NCI-H524 treated with DMSO at 0.1 percent for 48 hours (cell line): ENCODE results near the gene CA7.
"Not testable (repeated sequence)": the region's sequence is repeated elsewhere in the genome, so short reads cannot be mapped to it uniquely, and the experiment has no call there.

Experiments
- DNase-seq: peaks from one replicate; lab custom pipeline; 2025; lab: John Stamatoyannopoulos, UW

Gene CA7

DNA sequence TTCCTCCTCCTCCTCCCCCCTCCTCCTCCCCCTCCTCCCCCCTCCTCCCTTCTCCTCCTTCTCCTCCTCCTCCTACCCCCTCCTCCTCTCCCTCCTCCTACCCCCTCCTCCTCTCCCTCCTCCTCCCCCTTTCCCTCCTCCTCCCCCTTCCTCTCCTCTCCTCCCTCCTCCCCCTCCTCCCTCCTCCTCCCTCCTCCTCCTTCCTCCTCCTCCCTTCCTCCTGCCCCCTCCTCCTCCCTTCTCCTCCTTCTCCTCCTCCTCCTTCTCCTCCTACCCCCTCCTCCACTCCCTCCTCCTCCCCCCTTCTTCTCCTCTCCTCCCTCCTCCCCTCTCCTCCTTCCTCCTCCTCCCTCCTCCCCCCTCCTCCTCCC lies 29.5 kb downstream of the CA7 start:
- no peak for DNase-seq

DNA sequence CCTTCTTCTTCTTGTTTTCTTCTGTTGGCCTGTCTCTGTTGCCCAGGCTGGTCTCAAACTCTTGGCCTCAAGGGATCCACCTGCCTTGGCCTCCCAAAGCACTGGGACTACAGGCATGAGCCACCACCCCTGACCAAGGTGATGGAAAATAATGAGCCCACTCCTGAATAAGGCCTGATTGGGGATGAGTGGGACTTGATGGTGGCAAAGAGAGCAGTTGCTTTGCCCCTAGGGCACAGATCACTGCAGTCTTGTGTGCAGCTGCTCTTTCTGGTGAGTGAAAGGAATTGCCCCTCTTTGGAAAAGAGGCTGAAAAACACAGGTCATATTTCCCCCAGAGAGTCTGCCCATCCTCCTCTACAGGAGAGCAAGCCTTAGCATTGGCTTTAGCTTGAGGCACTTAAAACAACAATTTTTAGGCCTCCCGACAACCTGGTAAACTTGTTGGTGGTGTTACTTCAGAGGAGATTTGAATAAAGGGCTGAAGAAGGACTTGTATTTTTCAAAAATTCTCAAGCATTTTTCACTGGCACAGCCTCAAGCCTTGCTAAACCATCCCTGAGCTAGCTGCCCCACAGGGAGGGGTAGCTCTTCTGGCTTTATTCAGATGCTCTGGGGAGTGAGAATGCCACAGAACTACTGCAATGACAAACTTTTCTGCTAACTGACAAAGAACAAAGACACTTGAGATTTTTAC lies 30.0 kb downstream of the CA7 start:
- no peak for DNase-seq

- DNase-seq, result no peak
Observed at GRCh38 chr16:66878067-66878466, 33.9 kb downstream of the CA7 start.

DNA sequence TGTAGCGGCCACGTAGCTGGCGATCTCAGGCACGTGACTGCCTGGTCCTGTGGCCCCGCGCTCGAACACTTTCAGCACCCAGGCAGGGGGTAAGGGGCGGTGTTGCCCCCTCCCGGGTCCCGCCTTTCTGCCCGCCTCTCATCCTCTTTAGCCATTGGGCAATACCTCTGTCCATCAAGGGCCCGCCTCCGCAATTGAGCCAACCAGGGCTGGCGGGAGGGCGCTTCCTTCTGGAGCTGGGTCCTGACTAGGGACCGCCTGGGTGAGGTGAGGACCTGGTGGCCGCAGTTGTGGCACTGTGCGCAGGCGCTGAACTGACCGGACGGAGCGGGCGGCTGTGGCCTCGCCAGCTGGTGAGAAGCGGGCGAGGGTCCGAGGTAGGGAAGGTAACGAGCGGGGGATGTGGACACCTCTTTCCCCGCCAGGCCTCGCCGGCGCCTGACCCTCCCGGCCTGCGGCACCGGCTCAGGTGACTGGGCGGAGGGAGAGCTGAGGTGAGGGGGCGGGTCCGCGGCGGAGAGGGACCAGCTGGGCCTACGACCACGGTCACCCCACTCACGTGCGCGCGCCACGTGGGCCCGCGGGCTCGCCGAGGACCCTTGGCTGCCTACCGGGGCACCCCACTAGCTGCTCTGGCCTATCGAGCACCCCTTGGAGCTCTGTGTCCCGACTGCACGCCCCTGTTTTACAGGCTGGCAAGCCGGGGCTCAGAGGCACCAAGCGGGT lies 36.2 kb downstream of the CA7 start, which contains the start of gene PDP2:
Gene PDP2, plus strand, starts transcription at position 228 of the 726 bp plus-strand sequence. CDS start 3,770 bp downstream, outside the sequence.
- DNase-seq, result peak; percentile 88

DNA sequence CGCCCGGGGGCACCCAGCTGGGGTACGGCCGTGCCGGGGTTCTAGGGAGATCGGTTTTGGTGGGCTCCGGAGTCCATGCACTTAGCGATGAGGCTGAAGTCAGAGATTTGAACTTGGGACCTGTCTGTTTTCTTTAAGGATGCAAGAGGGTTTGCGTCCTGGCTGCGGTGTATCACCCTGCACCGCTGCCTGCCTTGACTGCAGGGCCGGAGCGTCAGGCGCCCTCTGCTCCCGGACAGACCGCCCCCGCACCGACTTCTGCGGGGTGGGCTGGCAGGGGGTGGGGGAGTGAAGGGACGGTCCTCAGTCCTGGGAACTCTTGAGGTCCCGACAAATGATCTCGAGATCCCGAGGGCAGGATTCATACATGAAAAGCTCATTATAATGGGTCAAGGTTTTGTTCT lies 36.8 kb downstream of the CA7 start:
- no peak for DNase-seq

- DNase-seq, result no peak
Observed at GRCh38 chr16:66881560-66881959, 37.3 kb downstream of the CA7 start.

GRCh38 chr16:66881964-66882508 lies 37.8 kb downstream of the CA7 start:
- DNase-seq, result no peak

GRCh38 chr16:66882702-66883101 lies 38.5 kb downstream of the CA7 start:
- DNase-seq, result no peak

- no peak for DNase-seq
Observed at GRCh38 chr16:66885491-66885890, 41.3 kb downstream of the CA7 start.

- no peak for DNase-seq
Observed at GRCh38 chr16:66886321-66886720, 42.1 kb downstream of the CA7 start.

- DNase-seq, result no peak
Observed at GRCh38 chr16:66886914-66887313, 42.7 kb downstream of the CA7 start.

DNA sequence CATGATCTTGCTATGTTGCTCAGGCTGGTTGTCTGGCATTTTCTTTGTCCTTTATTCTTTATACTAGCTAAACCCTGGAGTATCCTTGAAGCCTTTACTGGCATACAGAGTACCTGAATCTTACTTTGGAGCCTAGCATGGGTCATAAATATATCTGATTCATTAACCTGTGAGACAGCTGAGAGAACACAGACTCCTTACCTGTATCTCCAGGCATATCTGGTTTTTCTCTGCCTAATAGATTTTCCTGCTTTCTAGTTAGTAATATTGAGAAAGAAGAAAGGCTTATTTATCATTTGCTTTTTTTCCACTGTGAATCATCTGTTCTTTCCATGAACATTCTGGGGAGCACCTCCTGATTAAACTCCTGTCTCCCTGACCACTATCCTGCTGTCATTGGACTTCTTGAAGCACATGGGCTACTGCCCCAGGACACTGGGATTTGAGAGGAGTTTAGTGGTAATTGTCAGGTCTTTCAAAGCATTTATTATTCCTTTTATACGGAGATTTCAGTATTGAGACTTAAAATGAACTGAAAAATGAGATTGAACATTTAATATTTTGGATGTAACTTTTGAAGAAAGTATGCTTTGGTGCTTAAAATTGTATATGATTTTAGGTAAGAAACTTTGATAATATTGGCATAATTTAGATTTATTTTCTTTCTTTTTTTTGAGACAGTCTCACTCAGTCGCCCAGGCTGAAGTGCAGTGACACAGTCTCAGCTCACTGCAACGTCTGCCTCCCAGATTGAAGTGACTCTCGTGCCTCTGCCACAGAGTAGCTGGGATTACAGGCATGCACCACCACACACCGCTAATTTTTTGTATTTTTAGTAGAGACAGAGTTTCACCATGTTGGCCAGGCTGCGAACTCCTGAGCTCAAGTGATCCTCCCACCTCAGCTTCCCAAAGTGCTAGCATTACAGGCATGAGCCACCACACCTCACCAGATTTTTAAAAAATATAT lies 44.7 kb downstream of the CA7 start:
- DNase-seq, result no peak

GRCh38 chr16:66889622-66890021 lies 45.4 kb downstream of the CA7 start:
- DNase-seq, result no peak

DNA sequence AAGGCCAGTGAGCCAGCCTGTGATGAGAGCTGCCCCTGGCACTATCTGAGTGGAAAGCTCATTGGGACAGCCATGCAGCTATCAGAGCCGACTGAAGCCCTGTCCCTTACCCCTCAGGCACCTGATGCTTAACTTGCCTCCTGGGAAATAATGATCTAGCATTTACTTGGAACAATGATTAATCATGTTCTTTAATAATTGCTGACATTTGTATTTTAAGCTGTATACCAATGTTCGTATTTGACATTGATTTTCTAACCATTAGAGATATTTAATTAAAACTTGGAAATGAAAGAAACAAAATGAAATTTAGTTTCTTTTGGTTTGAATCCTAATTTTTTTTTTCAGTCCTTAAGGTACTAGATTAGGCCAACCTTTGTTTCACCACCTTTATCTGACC lies 46.6 kb downstream of the CA7 start:
- DNase-seq, result no peak

DNA sequence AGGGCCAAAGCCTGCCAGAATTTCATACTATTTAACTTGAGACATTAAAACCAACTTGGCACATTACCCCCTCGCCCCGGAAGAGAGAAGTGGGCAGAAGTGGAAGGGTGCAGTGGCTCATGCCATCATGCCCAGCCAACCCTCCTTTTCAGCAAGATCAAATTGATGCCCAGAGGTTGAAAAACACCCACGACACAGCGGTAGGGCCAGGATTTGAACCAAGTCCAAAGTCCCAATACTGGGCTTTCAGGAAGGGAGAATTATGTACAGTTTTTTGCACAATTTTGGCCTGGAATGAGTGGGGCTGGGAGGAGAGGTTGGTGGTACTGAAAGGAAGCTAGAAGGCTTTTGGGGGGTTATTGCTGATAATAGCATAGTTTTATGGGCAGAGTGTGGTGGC lies 47.1 kb downstream of the CA7 start:
- no peak for DNase-seq

DNA sequence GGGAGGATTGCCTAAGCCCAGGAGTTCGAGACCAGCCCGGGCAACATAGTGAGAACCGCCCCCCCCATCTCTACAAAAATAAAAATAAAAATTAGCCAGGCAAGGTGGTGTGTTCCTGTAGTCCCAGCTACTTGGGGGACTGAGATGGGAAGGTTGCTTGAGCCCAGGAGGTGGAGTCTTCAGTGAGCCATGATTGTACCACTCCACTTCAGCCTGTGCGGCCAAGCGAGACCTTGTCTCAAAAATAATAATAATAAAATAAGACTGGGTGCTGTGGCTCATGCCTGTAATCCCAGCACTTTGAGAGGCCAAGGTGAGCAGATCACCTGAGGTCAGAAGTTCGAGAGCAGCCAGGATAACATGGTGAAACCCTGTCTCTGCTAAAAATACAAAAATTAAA lies 47.6 kb downstream of the CA7 start:
- no peak for DNase-seq

- no peak for DNase-seq
Observed at GRCh38 chr16:66894055-66894454, 49.8 kb downstream of the CA7 start.

GRCh38 chr16:66894948-66895688 lies 50.9 kb downstream of the CA7 start:
- no peak for DNase-seq

DNA sequence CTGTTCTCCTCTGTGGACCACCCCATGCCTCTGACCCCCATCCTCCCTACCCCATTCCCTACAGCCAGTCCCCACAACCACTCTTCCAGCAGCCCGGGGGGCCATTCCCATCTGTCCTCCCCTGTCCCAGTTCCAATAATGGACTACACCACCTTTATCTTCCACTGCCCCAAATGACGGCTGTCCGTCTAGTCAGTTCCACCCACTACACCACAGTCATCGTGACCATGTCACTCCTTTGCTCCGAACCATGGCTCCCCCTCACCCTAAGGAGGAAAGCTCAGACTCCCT lies 51.4 kb downstream of the CA7 start:
- DNase-seq, result no peak

GRCh38 chr16:66895999-66896398 lies 51.8 kb downstream of the CA7 start:
- no peak for DNase-seq

DNA sequence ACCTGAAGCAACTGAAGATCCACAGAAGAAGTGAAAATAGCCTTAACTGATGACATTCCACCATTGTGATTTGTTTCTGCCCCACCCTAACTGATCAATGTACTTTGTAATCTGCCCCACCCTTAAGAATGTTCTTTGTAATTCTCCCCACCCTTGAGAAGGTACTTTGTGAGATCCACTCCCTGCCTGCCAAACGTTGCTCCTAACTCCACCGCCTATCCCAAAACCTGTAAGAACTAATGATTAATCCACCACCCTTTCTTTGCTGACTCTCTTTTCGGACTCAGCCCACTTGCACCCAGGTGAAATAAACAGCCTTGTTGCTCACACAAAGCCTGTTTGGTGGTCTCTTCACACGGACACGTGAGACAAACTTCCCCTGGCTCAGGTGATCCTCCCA lies 52.5 kb downstream of the CA7 start:
- DNase-seq, result not testable (repeated sequence)

DNA sequence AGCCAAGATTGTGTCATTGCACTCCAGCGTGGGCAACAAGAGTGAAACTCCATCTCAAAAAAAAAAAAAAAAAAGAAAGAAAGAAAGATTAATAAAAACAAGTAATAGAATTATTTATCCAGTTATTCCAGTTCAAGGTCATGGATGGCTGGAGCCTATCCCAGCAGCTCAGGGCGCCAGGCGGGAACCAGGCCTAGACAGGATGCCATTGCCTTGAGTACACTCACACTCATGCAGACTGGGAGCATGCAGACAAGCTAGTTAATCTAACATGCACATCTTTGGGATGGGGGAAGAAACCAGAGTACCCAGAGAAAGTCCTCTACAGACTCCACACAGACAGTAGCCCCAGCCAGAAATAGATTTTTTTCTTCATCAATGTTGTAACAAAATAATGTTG lies 54.0 kb downstream of the CA7 start:
- no peak for DNase-seq
